Stimulated activated CD4-positive, alpha-beta T cell treated with anti-CD3 and anti-CD28 coated beads, TNF-alpha, amount 100 ng/mL, for 24 hours (primary cell): ENCODE data around the gene GNG7.
"Not testable (repeated sequence)": the region's sequence is repeated elsewhere in the genome, so short reads cannot be mapped to it uniquely, and the experiment has no call there.

ENCODE experiments used
- DNase-seq, 3 experiments: peaks; one replicate each; pipeline ENCODE4 v3.0.0-alpha.2; 2020; ENCODE audit warnings: low read depth in 3 of 3

GNG7 gene

GRCh38 chr19:2551172-2551863, 151.2 kb downstream of the GNG7 start:
- DNase-seq, result no peak

GRCh38 chr19:2550431-2551171, 151.9 kb downstream of the GNG7 start:
- DNase-seq, result no peak

GRCh38 chr19:2549701-2550191, 152.7 kb downstream of the GNG7 start:
- no peak for DNase-seq

GRCh38 chr19:2548966-2549365, 153.5 kb downstream of the GNG7 start:
- no peak for DNase-seq

- DNase-seq, result no peak
Measured at GRCh38 chr19:2547721-2548120, 154.8 kb downstream of the GNG7 start.

- DNase-seq, result no peak
Measured at GRCh38 chr19:2547033-2547680, 155.3 kb downstream of the GNG7 start.

- no peak for DNase-seq
Measured at GRCh38 chr19:2546128-2547032, 156.1 kb downstream of the GNG7 start.

GRCh38 chr19:2545416-2546127, 156.9 kb downstream of the GNG7 start:
- not testable (repeated sequence) for DNase-seq

- no peak for DNase-seq
Measured at GRCh38 chr19:2544576-2545415, 157.7 kb downstream of the GNG7 start.

- DNase-seq, result peak; percentile 41 to 75 (median 56)
Measured at GRCh38 chr19:2543463-2544442, 158.7 kb downstream of the GNG7 start.

GRCh38 chr19:2543072-2543462, 159.4 kb downstream of the GNG7 start:
- DNase-seq, result not testable (repeated sequence)

- DNase-seq, result no peak
Measured at GRCh38 chr19:2542341-2543069, 160.0 kb downstream of the GNG7 start.

- DNase-seq, result no peak
Measured at GRCh38 chr19:2540646-2541454, 161.6 kb downstream of the GNG7 start.

- DNase-seq, result no peak
Measured at GRCh38 chr19:2540251-2540645, 162.2 kb downstream of the GNG7 start.

GRCh38 chr19:2538096-2538757, 164.3 kb downstream of the GNG7 start:
- DNase-seq, result no peak

GRCh38 chr19:2537584-2537983, 164.9 kb downstream of the GNG7 start:
- DNase-seq, result peak in 1 of 3 experiments; percentile 16

GRCh38 chr19:2536461-2536860, 166.0 kb downstream of the GNG7 start:
- DNase-seq, result no peak
